ENCODE measurements around the gene DNMT3A.

GRCh38 chr2:25341753-25342371, at the start of gene DNMT3A:
- TF ChIP-seq CTCF (IDR thresholded peaks at IDR 0.05 in 8 of 11, conservative IDR thresholded peaks at IDR 0.05 in 3 of 11) (no peak), POLR2A (IDR thresholded peaks at IDR 0.05) (no peak), POLR2AphosphoS5 (IDR thresholded peaks at IDR 0.05) (no peak)
